Left ventricle myocardium inferior (tissue), 1 donor: ENCODE data around the gene NPIPA5. TPM values are rescaled to one million over a fixed set of nuclear protein-coding genes. Genes with fewer than 3 reads are reported as not detected.
A peak's percentile ranks its signal among the peaks of the same experiment; 100 is the strongest.
"Not testable (repeated sequence)": the region's sequence is repeated elsewhere in the genome, so short reads cannot be mapped to it uniquely, and the experiment has no call there.

Experiments used
- DNase-seq: peaks from one replicate; pipeline ENCODE4 v3.0.0-alpha.2; 2020
- H3K27ac ChIP-seq: fragments of 200-600 bp; replicated peaks from 2 replicates; pipeline ENCODE4 v1.8.0; 2021
- H3K27me3 ChIP-seq: fragments of 200-600 bp; 2 replicates; pipeline ENCODE4 v1.8.0; 2021; ENCODE audit warnings: low read depth
- H3K36me3 ChIP-seq: fragments of 200-600 bp; 2 replicates; pipeline ENCODE4 v1.8.0; 2021
- H3K4me1 ChIP-seq: fragments of 200-600 bp; 2 replicates; pipeline ENCODE4 v1.8.0; 2021
- H3K4me3 ChIP-seq: fragments of 200-600 bp; 2 replicates; pipeline ENCODE4 v1.8.0; 2021; ENCODE audit warnings: mild to moderate bottlenecking, moderate library complexity
- H3K9me3 ChIP-seq: fragments of 200-600 bp; replicated peaks from 2 replicates; pipeline ENCODE4 v1.8.0; 2021
- intact Hi-C: fragments of 100-400 bp; cut with micrococcal nuclease; formaldehyde crosslinking; loops from one replicate; pipeline ENCODE4 v1.11.0; 2022
- total RNA-seq: library from RNA; stranded (reverse); fragmentation: NEBNext Ultra II Directional; extraction: Animal tissue kit (Norgen Biotek cat#: 25700); gene quantifications from one replicate; pipeline ENCODE4 v1.2.1, GENCODE V29; 2021
- TF ChIP-seq, protein P1 (sequence below): fragments of 200-600 bp; IDR thresholded peaks from 2 replicates; pipeline ENCODE4 v1.8.0; 2021; ENCODE audit warnings: antibody characterized with exemption, mild to moderate bottlenecking, borderline replicate concordance
- donor health status: DM: no; HTN: yes; CAD: no; lungs with severe emphysema.

The NPIPA5 gene
- total RNA-seq, 1 donor from 2014 or later, result 5.7 TPM

GRCh38 chr16:15403392-15403995 lies 25.4 kb upstream of the NPIPA5 start:
- H3K4me3 ChIP-seq, result no peak overlapping the region
- H3K27me3 ChIP-seq, result no peaks in the 10 kb centered on the region
- TF ChIP-seq, protein P1, sequence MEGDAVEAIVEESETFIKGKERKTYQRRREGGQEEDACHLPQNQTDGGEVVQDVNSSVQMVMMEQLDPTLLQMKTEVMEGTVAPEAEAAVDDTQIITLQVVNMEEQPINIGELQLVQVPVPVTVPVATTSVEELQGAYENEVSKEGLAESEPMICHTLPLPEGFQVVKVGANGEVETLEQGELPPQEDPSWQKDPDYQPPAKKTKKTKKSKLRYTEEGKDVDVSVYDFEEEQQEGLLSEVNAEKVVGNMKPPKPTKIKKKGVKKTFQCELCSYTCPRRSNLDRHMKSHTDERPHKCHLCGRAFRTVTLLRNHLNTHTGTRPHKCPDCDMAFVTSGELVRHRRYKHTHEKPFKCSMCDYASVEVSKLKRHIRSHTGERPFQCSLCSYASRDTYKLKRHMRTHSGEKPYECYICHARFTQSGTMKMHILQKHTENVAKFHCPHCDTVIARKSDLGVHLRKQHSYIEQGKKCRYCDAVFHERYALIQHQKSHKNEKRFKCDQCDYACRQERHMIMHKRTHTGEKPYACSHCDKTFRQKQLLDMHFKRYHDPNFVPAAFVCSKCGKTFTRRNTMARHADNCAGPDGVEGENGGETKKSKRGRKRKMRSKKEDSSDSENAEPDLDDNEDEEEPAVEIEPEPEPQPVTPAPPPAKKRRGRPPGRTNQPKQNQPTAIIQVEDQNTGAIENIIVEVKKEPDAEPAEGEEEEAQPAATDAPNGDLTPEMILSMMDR, result no peak
- H3K4me1 ChIP-seq, result no peaks in the 10 kb centered on the region
- no peak overlapping the region for H3K27ac ChIP-seq
- H3K9me3 ChIP-seq, result no peaks in the 10 kb centered on the region
- intact Hi-C loops, result no loop called here
- peaks cover 4% of the 10 kb centered on the region for H3K36me3 ChIP-seq
- no peak for DNase-seq

DNA sequence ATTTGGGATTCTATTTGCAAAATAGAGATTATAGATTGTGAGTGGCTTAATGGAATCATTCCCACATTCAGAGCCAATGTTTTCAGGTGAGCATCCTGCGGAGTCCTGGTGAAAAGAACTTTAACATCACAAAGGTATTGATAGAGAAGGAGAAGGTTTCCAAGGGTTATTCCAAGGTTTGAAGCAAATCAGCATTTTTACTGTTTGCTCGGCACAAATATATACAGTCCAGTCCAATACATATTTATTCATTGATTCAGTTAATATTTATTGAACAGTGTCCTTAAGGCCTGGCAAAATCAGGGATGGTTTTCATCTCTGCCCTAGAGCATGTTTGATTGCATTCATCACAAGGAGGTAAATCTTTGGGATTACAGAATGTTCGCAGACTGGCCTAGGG lies 23.9 kb upstream of the NPIPA5 start:
- Histone ChIP-seq H3K4me3 (no peak overlapping the region), H3K27me3 (no peaks in the 10 kb centered on the region), H3K27ac (no peak overlapping the region), H3K9me3 (no peaks in the 10 kb centered on the region), H3K4me1 (no peaks in the 10 kb centered on the region), H3K36me3 (peaks cover 4% of the 10 kb centered on the region)
- TF ChIP-seq, protein P1, result no peak
- no peak for DNase-seq
- intact Hi-C loops, result no loop called here

DNA sequence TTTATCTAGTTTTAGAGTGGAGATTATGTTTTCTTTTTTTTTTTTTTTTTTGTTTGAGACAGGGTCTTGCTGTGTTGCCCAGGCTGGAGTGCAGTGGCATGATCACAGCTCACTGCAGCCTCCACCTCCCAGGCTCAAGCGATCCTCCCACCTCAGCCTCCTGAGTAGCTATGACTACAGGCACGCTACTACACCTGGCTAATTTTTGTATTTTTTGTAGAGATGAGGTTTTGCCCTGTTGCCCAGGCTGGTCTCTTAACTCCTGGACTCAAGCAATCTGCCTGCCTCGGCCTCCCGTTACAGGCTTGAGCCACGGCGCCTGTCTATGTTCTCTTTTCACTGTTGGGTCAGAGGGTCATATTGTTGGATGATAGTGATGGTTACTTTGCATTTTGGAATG lies 22.2 kb upstream of the NPIPA5 start:
- H3K9me3 ChIP-seq, intact Hi-C loops, H3K4me1 ChIP-seq, DNase-seq, H3K4me3 ChIP-seq, H3K27ac ChIP-seq, H3K36me3 ChIP-seq: not testable (repeated sequence)
- H3K27me3 ChIP-seq, result peaks cover 12% of the 10 kb centered on the region

- intact Hi-C loops, result no loop called here
- Histone ChIP-seq H3K9me3 (no peaks in the 10 kb centered on the region), H3K36me3 (peaks cover 4% of the 10 kb centered on the region), H3K27ac (no peak overlapping the region), H3K4me3 (no peak overlapping the region), H3K4me1 (peaks cover 6% of the 10 kb centered on the region), H3K27me3 (peaks cover 12% of the 10 kb centered on the region)
- TF ChIP-seq, protein P1, result no peak
- no peak for DNase-seq
These were observed 21.2 kb upstream of the NPIPA5 start for GRCh38 chr16:15399317-15399716.

GRCh38 chr16:15398618-15399316 lies 20.7 kb upstream of the NPIPA5 start:
- Histone ChIP-seq H3K36me3 (peaks cover 4% of the 10 kb centered on the region), H3K4me3 (no peak overlapping the region), H3K9me3 (no peaks in the 10 kb centered on the region), H3K27me3 (peaks cover 12% of the 10 kb centered on the region), H3K4me1 (peaks cover 6% of the 10 kb centered on the region), H3K27ac (no peak overlapping the region)
- intact Hi-C loops, result no loop called here
- DNase-seq, result no peak
- TF ChIP-seq, protein P1, result no peak

GRCh38 chr16:15396948-15397594 lies 19.0 kb upstream of the NPIPA5 start:
- no peaks in the 10 kb centered on the region for H3K9me3 ChIP-seq
- H3K36me3 ChIP-seq, result peaks cover 2% of the 10 kb centered on the region
- TF ChIP-seq, protein P1, result no peak
- H3K4me3 ChIP-seq, result no peak overlapping the region
- no peak overlapping the region for H3K27ac ChIP-seq
- DNase-seq, result no peak
- peaks cover 12% of the 10 kb centered on the region for H3K27me3 ChIP-seq
- peaks cover 6% of the 10 kb centered on the region for H3K4me1 ChIP-seq
- intact Hi-C loops, result no loop called here

GRCh38 chr16:15396509-15396829 lies 18.4 kb upstream of the NPIPA5 start:
- Histone ChIP-seq H3K4me3 (peak overlapping the region; percentile 72), H3K27me3 (peaks cover 12% of the 10 kb centered on the region), H3K27ac (peak overlapping the region; percentile 79)
- H3K9me3 ChIP-seq, DNase-seq, intact Hi-C loops, H3K36me3 ChIP-seq, H3K4me1 ChIP-seq: not testable (repeated sequence)

DNA sequence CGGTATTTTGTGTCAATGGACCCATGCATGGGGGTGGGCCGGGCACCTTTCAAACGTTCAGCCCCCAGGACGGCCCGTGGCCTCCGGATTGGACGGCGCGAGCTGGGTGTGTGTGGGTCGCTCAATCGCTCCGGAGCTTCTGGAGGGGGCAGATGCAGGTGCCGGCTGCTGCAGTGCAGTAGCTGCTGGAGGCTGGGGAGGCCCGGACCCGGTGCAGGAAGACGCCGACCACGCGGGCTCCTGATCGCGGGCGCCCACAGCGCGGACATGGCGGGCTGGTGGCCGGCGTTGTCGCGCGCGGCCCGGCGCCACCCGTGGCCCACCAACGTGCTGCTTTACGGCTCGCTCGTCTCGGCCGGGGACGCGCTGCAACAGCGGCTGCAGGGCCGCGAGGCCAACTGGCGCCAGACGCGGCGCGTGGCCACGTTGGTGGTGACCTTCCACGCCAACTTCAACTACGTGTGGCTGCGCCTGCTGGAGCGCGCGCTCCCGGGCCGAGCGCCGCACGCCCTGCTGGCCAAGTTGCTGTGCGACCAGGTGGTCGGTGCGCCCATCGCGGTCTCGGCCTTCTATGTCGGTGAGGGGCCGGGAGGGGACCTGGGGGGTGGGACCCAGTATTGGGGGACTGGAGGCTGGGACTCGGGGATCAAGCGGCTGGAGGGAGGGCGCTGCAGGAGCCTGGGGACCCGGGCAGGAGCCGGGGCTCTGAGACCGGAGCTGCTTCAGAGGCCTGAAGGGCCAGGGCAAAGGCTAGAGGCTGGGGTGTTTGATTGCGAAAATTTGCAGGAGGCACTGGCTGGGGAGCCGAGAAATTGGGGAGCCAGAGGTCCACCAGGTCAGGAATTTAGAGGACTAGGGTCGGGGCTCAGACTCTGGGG lies 17.8 kb upstream of the NPIPA5 start, which contains the start of gene MPV17L:
Gene MPV17L, plus strand, starts transcription at position 124 of the 878 bp plus-strand sequence. Its CDS starts 144 bp downstream, at position 268.
- intact Hi-C loops, H3K4me1 ChIP-seq, H3K36me3 ChIP-seq, H3K9me3 ChIP-seq: not testable (repeated sequence)
- H3K27me3 ChIP-seq, result peaks cover 12% of the 10 kb centered on the region
- peak; percentile 49 for DNase-seq
- H3K27ac ChIP-seq, result peak within 1 kb of the TSS; percentile 79
- H3K4me3 ChIP-seq, result peak within 1 kb of the TSS; percentile 72
